GM13976 (cell line): ENCODE data around the gene OTC.

Experiments used
- DNase-seq: peaks from one replicate; pipeline ENCODE4 v3.0.0; 2012; ENCODE audit warnings: low spot score
- CTCF ChIP-seq: IDR thresholded peaks from 2 replicates; pipeline ENCODE4 v1.5.1; 2012; ENCODE audit warnings: borderline replicate concordance, mild to moderate bottlenecking; ENCODE audit not compliant: insufficient read depth; ENCODE audit errors: extremely low read depth, missing control alignments, control extremely low read depth
- in situ Hi-C: fragments of 300-500 bp; cut with MboI; formaldehyde crosslinking; loops from one replicate; pipeline ENCODE4 v1.12.0; 2022; ENCODE audit warnings: low sequenced_read_pairs, mixed read lengths, inconsistent platforms; ENCODE audit not compliant: unreplicated experiment

The OTC gene

GRCh38 chrX:38332505-38332904 lies 19.9 kb upstream of the OTC start:
- DNase-seq: no peak
- TF ChIP-seq CTCF: no peak
- in situ Hi-C loops: no loop called here

GRCh38 chrX:38335382-38335781 lies 17.0 kb upstream of the OTC start:
- no peak for TF ChIP-seq CTCF
- in situ Hi-C loops: no loop called here
- no peak for DNase-seq

GRCh38 chrX:38336538-38337240 lies 15.7 kb upstream of the OTC start:
- no peak for DNase-seq
- in situ Hi-C loops: no loop called here
- no peak for TF ChIP-seq CTCF

GRCh38 chrX:38341442-38341841 lies 11.0 kb upstream of the OTC start:
- TF ChIP-seq CTCF: no peak
- no peak for DNase-seq
- in situ Hi-C loops: no loop called here

- TF ChIP-seq CTCF: no peak
- in situ Hi-C loops: no loop called here
- no peak for DNase-seq
These were observed 9.3 kb upstream of the OTC start for GRCh38 chrX:38342853-38343778.

- no peak for DNase-seq
- no peak for TF ChIP-seq CTCF
- in situ Hi-C loops: no loop called here
These were observed 6.3 kb upstream of the OTC start for GRCh38 chrX:38346150-38346549.
